ENCODE results near the gene SGPL1.
"Not testable (repeated sequence)": the region's sequence is repeated elsewhere in the genome, so short reads cannot be mapped to it uniquely, and the experiment has no call there.

The SGPL1 gene

GRCh38 chr10:70843776-70844489 is 28.2 kb downstream of the SGPL1 start:
- DNase-seq (ENCODE audit: low spot score) = no peak

GRCh38 chr10:70845256-70845655 is 29.5 kb downstream of the SGPL1 start:
- DNase-seq (ENCODE audit: low spot score) = no peak

- DNase-seq (ENCODE audit: low spot score) = no peak
Measured at GRCh38 chr10:70845816-70846215, 30.1 kb downstream of the SGPL1 start.

GRCh38 chr10:70846795-70847194 is 31.0 kb downstream of the SGPL1 start:
- DNase-seq (ENCODE audit: low spot score) = no peak

GRCh38 chr10:70847659-70848360 is 32.1 kb downstream of the SGPL1 start:
- no peak for DNase-seq (ENCODE audit: low spot score)

- DNase-seq (ENCODE audit: low spot score) = no peak
Measured at GRCh38 chr10:70849582-70850016, 33.9 kb downstream of the SGPL1 start.

- DNase-seq (ENCODE audit: low spot score) = no peak
Measured at GRCh38 chr10:70850097-70850496, 34.3 kb downstream of the SGPL1 start.

- no peak for DNase-seq (ENCODE audit: low spot score)
Measured at GRCh38 chr10:70851597-70852475, 36.1 kb downstream of the SGPL1 start.

GRCh38 chr10:70853038-70853437 is 37.3 kb downstream of the SGPL1 start:
- DNase-seq (ENCODE audit: low spot score) = no peak

GRCh38 chr10:70853457-70853856 is 37.7 kb downstream of the SGPL1 start:
- DNase-seq (ENCODE audit: low spot score) = no peak

- peak; percentile 39 for DNase-seq (ENCODE audit: low spot score)
Measured at GRCh38 chr10:70856454-70856853, 40.7 kb downstream of the SGPL1 start.

- no peak for DNase-seq (ENCODE audit: low spot score)
Measured at GRCh38 chr10:70858759-70859158, 43.0 kb downstream of the SGPL1 start.

GRCh38 chr10:70861495-70862197 is 45.9 kb downstream of the SGPL1 start:
- DNase-seq (ENCODE audit: low spot score) = not testable (repeated sequence)

- DNase-seq (ENCODE audit: low spot score) = no peak
Measured at GRCh38 chr10:70863470-70864160, 47.9 kb downstream of the SGPL1 start.

GRCh38 chr10:70864935-70865334 is 49.2 kb downstream of the SGPL1 start:
- DNase-seq (ENCODE audit: low spot score) = no peak

- no peak for DNase-seq (ENCODE audit: low spot score)
Measured at GRCh38 chr10:70866424-70866823, 50.7 kb downstream of the SGPL1 start.

- DNase-seq (ENCODE audit: low spot score) = no peak
Measured at GRCh38 chr10:70872291-70872690, 56.5 kb downstream of the SGPL1 start.

GRCh38 chr10:70874061-70874460 is 58.3 kb downstream of the SGPL1 start:
- no peak for DNase-seq (ENCODE audit: low spot score)

- DNase-seq (ENCODE audit: low spot score) = no peak
Measured at GRCh38 chr10:70879207-70879606, 63.5 kb downstream of the SGPL1 start.

GRCh38 chr10:70880077-70880534 is 64.4 kb downstream of the SGPL1 start:
- peak; percentile 91 for DNase-seq (ENCODE audit: low spot score)

GRCh38 chr10:70884741-70885140 is 69.0 kb downstream of the SGPL1 start:
- no peak for DNase-seq (ENCODE audit: low spot score)

Measured in pons (tissue), 1 donor.